Fibroblast of villous mesenchyme (primary cell): ENCODE measurements around the gene COX4I1. TPM values are rescaled to one million over a fixed set of nuclear protein-coding genes. Genes with fewer than 3 reads are reported as not detected.

Source experiments
- DNase-seq: peaks from one replicate; pipeline ENCODE4 v3.0.0-alpha.2; 2010; ENCODE audit warnings: low read depth
- H3K4me3 ChIP-seq: 2 replicates; pipeline ENCODE4 v1.5.1; 2011; ENCODE audit warnings: low read depth, mild to moderate bottlenecking, low read length
- total RNA-seq: library from RNA; depleted of rRNA; stranded (reverse); fragments of >200 nt; gene quantifications from 2 replicates; pipeline ENCODE4 v1.2.3, GENCODE V29; 2012
- TF ChIP-seq, protein P1 (sequence below): IDR thresholded peaks from 2 replicates; pipeline ENCODE4 v1.5.1; 2012; ENCODE audit warnings: low read depth, mild to moderate bottlenecking, low read length; ENCODE audit not compliant: insufficient read depth

COX4I1 gene
- 258 and 337 TPM in 2 replicates for total RNA-seq

- peak within 1 kb of the TSS; percentile 88 for H3K4me3 ChIP-seq
- TF ChIP-seq, protein P1, sequence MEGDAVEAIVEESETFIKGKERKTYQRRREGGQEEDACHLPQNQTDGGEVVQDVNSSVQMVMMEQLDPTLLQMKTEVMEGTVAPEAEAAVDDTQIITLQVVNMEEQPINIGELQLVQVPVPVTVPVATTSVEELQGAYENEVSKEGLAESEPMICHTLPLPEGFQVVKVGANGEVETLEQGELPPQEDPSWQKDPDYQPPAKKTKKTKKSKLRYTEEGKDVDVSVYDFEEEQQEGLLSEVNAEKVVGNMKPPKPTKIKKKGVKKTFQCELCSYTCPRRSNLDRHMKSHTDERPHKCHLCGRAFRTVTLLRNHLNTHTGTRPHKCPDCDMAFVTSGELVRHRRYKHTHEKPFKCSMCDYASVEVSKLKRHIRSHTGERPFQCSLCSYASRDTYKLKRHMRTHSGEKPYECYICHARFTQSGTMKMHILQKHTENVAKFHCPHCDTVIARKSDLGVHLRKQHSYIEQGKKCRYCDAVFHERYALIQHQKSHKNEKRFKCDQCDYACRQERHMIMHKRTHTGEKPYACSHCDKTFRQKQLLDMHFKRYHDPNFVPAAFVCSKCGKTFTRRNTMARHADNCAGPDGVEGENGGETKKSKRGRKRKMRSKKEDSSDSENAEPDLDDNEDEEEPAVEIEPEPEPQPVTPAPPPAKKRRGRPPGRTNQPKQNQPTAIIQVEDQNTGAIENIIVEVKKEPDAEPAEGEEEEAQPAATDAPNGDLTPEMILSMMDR = no peak
- DNase-seq = peak; percentile 95
Observed at GRCh38 chr16:85799497-85800320, at the start of gene COX4I1, which contains the start of gene EMC8. COX4I1 (plus strand) TSS chr16:85799695; CDS start chr16:85801206, 1,511 bp downstream. EMC8 (minus strand) TSS chr16:85799544; CDS start chr16:85799295, 249 bp downstream.

GRCh38 chr16:85749771-85750145, 49.7 kb upstream of the COX4I1 start:
- TF ChIP-seq, protein P1 = no peak
- DNase-seq = no peak
- peak overlapping the region; percentile 59 for H3K4me3 ChIP-seq

DNA sequence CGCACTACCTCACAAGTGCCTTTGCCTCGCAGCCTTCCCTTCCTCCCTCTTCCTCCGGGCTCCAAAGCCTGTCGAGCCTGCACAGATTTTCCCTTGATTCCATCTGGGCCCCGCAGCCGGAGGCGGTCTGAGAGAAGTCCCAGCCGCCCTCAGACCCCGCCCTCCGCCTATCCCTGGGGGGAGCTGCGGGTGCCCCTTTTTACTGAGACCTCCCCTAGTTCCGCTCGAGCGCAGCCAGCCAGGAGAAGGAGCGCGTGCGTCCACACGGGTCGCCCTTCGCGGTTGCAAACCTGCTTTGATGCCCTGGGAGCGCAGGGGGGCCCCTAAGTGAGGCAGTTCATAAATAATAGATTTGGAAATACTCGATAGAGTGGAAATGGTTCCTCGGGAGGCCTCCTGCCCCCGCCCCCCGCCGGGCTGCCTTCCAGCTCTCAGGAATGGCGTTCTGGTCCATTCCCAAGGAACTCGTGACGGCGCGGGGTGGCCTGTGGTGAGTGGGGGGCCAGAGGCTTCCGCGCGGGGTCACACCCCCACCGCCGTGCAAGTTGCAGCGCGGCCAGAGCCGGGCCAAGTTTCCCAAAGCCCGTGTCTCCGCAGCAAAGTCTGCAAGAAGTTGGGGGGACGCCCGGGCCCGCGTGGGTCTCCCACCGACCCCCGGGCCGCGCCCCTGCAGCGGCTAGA, 49.2 kb upstream of the COX4I1 start:
- DNase-seq = peak; percentile 58
- TF ChIP-seq, protein P1 = no peak
- H3K4me3 ChIP-seq = peak overlapping the region; percentile 59

DNA sequence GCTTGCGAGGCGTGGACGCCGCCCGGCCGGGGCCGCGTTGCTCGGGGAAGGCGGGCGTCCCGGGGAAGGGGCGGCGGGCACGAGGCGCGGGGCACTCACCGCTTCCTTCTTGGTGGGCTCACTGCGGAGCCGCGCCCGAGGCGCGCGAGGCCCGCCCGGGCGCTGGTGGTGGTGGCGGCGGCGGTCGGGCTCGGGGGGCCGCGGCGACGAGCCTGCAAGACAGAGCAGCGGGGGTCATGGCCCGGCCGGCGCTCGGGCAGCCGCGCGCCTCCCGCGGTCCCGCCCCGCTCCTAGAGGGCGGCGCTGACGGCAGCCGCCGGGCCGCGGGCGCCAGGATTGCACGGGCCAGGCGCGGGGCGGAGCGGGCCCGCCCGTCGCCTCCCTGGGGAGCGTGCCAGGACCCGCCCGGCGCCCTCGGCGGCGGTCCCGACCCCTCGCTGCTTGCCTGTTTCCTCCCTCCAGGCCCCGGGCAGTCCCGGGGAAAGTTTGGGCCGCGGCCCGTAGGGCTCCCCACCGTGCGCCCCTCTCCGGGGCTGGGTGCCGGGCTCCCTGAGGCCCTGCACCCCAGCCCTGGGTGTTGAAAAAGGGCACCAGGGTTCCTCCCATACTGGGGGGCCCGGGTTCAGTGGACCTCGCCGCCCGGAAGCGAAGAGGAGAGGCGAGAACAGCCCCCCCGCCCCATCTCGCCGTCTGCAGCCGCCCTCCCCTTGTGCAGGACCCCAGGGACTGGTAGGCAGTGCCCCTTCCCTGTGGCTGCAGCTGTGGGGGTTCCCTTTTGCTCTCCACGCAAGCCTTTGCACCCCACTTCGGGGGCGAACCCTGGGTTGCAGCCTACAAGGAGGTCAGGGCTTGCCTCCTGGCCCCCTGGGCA, 48.4 kb upstream of the COX4I1 start, which contains the start of gene C16orf74:
Gene C16orf74, minus strand, starts transcription at position 270 of the 871 bp plus-strand sequence. CDS start 15,879 bp downstream, outside the sequence.
- TF ChIP-seq, protein P1 = no peak
- H3K4me3 ChIP-seq = peak within 1 kb of the TSS; percentile 59
- peak; percentile 50 for DNase-seq

GRCh38 chr16:85751698-85752501, 47.6 kb upstream of the COX4I1 start:
- no peak overlapping the region for H3K4me3 ChIP-seq
- TF ChIP-seq, protein P1 = no peak
- no peak for DNase-seq
